GM19463 (cell line): ENCODE data around the gene NR5A1.

Experiments
- ATAC-seq: cut with Tn5 transposase; IDR thresholded peaks from one replicate; pipeline ENCODE4 v1.9.1; 2021; ENCODE audit warnings: mild to moderate bottlenecking, moderate library complexity; ENCODE audit not compliant: unreplicated experiment

Gene NR5A1

DNA sequence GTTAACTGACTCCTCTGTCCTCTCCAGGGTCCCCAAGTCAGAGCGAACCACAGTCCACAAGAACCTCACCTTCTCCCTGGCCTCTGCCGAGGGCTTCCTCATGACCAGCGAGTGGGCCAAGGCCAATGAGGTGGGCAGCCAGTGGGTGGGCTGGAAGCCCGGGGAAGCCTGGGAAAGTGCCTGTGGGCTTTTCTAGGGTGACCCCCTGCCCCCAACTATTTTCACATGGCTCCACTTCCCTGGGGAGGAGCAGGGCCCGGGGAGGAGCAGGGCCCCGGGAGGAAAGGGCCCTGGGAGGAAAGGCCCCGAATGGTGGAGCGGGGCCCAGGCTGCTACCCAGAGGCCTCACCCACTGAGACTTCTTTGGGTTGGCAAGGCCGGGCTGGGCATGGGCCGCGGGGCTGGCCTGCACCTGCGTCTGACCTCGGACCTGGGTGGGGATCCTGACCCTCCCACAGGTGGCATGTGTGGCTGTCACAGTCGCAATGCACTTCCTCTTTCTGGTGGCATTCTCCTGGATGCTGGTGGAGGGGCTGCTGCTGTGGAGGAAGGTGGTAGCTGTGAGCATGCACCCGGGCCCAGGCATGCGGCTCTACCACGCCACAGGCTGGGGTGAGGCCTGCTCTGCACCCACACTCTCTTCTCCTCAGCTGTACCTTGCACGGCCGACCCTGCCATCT is 39.0 kb downstream of the NR5A1 start:
- ATAC-seq: no peak

DNA sequence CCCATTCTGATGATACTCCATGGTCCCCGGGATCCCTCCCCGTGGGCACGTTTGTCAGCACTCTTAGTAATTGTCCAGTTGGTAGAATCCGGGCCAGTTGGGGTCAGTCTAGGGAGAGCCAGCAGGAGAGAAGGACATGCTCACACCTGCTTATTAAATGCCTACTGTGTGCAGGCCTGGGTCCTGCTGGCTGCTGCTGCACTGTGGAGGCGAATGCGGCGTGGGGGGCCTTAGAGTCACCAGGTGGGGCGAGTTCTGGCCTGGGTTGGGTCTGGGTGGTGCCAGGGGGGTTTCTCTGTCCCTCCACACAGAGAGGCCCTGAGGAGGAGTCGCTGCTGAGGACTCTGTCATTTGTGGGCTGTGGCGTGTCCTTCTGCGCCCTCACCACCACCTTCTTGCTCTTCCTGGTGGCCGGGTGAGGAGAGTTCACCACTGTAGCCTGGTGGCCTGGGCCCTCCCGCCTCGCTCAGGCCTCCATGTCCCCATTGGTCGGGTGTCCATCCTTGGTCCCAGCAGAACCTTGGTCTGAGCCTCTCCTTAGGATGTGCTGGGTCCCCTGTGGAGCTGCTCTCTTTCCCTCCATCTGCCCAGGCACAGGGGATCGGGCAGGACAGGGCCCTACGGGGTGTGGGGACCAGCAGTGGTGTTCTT is 39.7 kb downstream of the NR5A1 start:
- ATAC-seq: no peak

DNA sequence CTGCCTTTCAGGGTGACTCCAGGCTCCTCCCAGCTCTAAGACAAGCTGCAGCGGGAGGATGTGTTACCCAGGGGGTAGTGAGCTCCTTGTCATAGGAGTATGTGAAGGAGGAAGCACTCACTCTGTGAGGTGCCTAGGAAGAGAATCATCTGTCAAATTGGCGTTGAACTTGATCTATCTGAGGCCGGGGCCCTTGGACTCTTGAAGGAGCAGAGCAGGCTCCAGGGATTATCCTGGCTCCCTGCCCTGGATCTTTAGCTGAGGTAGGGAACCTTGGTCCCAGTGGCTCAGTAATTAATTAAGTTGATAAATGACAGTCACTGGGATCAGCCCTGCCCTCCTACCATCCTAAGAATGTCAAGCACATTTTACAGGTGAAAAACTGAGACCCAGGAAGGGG is 41.5 kb downstream of the NR5A1 start:
- ATAC-seq: no peak

DNA sequence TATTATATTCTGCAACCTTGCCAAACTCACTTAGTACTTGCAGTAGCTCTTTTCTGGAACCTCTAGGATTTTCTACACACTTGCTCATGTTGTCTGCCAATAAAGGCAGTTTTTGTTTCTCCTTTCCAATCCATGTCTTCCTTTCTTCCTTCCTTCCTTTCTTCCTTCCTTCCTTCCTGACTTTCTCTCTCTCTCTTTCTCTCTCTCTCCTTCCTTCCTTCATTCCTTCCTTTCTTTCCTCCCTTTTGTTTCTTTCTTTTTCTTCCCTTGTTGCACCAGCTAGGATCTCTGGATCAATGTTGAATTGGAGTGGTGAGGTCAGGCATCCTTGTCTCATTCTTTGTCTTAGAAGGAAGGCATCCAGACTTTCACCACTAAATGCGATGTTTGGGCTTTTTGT is 44.5 kb downstream of the NR5A1 start:
- no peak for ATAC-seq

DNA sequence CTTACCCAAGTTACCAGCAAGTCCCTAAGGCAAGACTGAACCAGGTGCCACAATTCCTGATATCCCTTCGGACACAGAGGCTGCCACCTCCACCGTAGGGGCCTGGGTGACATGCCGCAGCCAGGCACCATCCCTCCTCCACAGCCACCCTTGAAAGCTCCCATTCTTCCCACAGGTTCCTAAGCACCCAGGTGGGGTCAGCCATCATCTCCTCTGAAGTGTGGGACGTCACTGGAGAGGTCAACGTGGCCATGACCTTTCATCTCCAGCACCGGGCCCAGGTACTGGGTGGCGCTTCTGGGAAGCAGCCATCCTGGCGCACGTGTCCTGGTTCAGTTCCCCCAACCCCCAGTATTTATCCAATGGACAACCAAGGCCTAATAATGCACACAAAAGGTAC is 48.8 kb downstream of the NR5A1 start:
- ATAC-seq: no peak

DNA sequence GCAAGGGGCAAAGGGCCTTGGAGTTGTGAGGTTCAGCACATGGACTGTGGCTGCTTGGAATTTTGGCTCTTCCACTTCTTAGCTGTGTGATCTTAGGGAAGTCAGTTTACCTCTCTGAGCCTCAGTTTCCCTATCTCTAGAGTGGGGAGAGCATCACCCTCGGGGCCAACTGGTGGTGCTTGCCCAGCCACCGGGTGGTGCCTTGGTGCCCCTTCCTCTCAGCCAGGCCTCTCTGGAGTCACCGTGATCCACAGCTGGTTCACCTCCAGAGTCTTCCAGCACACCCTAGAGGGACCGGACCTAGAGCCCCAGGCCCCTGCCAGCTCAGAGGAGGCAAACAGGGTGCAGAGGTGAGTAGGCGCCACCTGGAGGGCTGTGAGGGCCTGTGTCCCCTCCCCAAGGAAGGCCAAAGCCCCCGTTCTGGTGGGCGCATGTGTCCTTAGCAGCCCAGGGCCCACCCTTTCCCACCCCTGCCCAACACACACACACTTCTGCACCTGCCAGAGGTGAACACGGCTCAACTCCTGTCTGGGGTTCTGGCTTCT is 49.2 kb downstream of the NR5A1 start:
- no peak for ATAC-seq

DNA sequence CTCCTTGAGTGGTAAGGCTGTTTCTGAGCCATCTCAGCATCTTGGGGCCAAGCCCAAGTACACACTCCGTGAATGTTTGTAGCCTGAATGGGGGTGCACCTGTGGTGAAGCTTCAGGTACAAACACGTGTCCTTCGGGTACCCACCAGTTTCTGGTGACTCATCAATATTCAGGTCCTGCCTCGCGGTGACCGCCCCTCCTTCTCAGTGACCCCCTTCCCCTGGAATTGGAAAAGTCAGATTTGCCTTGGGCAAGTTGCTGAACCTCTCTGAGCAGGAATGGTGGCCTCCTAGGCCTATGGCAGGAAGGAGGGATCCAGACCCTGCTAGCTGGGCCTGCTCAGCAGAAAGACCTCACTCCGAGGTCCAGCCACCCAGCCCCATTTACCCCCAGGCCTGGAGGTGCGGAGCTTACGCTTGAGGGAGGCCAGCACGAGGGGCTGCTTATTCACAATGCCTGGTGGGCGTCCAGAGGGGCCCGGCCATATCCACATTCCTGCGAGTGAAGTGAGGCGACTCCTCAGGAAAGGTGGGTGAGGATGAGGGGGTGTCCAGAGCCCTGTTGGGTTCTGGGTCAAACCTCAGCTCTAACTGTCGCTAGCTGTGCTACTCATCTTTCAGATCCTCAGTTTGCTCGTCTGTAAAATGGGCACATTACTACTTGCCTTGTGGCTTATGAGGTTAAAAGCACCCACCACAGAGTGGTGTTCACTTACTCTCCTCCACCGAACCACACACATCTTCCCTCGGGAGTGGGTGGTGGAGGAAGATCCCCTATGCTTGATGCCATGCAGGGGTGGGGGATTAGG is 49.9 kb downstream of the NR5A1 start:
- ATAC-seq: no peak

DNA sequence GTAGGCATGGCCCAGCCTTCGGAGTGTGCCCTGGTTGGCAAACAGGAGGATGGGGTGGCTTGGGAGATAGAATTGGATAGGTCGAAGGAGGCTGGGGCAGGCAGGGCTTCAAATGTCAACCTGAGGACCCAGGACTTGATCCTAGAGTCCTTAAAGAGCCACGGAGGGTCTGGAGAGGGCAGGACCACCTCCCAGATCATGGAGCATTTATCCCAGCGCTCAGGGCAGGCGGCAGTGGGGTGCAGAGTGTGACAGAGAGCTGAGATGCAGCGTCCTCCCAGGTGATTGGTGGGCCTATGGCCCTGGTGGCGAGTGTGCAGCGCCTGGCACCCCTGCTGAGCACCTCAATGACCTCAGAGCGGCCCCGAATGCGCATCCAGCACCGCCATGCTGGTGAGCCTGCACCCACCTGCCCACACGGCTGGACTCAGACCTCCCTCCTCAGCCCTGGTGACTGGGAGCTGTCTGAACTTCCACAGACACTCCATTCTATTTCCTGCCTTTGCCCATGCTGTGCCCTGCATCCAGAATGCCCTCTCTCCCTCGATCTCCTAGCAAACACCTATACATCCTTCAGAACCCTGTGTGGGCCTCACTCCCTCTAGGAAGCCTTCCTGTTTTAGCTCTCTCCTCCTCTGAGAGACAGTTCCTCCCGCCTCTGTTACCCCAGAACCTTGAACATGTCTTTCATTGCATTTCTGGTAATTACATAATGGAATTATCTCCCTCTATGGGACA is 50.7 kb downstream of the NR5A1 start:
- no peak for ATAC-seq

DNA sequence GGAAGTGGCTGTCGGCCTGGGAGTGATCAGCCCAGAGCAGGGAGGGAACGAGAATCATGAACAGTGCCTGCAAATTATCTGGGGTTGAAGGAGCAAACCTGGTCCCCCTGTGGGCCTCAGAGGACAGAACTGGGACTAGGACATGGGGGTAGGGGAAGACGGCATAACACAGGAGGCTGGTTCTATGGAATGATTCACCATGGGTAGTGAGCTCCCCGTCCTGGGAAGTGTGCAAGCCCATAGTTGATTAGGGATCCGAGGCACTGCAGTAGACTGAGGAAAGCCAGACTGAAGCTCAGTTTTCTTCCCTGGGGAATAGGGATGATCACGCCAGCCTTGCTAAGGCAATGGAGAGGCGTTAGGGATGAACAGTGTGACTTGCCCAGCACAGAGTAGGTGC is 51.4 kb downstream of the NR5A1 start:
- ATAC-seq: no peak

DNA sequence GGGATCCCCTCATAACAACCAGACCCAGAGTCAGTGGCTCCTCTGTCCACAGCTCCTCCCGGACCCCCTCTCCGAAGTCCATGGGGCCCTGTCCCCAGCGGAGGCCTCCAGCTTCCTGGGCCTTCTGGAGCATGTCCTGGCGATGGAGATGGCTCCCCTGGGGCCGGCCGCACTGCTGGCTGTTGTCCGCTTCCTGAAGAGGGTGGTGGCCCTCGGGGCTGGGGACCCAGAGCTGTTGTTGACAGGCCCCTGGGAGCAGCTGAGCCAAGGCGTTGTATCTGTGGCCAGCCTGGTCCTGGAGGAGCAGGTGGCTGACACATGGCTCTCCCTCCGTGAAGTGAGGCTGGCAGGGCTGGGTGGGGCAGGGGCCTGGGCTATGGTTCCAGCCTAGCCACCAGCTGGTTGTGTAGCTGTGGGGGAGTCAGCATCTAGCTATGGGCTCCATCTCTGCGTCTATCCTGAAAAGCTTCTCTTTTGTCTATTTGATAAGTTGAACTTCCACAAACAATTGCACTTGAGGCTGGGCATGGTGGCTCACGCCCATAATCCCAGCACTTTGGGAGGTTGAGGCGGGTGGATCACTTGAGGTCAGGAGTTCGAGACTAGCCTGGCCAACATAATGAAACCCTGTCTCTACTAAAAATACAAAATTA is 52.3 kb downstream of the NR5A1 start:
- ATAC-seq: no peak

DNA sequence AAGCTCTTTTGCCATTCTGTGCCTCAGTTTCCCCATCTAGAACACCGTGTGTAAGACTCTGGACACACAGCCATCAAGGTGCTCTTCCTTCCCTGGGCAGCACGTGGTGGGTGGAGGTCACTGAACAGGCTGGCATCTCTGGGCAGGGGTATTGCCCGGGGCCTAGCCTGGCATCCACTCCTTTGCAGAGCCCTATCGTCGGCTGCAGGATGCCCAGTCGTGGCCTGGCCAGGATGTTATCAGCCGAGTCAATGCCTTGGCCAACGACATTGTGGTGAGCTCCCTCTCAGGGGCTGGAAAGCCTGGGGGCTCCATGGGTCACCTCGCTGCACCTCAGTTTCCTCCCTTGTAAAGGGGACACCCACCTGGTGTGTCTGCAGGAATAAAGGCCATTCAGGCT is 52.9 kb downstream of the NR5A1 start:
- ATAC-seq: no peak

DNA sequence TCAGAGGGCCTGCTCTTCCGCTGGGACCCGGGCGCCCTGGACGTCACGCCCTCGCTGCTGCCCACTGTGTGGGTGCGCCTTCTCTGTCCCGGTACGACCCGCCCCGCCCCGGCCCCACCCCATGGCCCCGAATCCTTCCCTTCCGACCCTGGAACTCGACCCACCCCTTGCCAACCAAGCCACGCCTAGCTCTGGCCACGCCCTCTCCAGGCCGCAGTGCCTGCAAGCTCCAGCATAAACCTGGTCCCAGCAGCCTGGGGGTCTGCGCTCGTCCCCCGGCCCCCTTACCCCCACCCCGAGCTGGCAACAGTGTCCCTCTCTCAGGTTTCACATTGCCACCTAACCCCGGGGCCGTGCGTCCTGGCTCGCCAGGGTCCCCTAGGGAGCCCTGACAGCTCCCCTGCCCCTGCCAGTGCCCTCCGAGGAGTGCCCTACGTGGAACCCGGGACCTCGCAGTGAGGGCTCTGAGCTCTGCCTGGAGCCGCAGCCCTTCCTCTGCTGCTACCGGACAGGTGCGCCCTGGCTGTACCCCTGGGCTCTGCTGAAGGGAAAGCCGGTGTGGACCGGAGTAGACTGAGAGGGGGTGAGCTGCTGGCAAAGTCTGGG is 53.5 kb downstream of the NR5A1 start:
- no peak for ATAC-seq

DNA sequence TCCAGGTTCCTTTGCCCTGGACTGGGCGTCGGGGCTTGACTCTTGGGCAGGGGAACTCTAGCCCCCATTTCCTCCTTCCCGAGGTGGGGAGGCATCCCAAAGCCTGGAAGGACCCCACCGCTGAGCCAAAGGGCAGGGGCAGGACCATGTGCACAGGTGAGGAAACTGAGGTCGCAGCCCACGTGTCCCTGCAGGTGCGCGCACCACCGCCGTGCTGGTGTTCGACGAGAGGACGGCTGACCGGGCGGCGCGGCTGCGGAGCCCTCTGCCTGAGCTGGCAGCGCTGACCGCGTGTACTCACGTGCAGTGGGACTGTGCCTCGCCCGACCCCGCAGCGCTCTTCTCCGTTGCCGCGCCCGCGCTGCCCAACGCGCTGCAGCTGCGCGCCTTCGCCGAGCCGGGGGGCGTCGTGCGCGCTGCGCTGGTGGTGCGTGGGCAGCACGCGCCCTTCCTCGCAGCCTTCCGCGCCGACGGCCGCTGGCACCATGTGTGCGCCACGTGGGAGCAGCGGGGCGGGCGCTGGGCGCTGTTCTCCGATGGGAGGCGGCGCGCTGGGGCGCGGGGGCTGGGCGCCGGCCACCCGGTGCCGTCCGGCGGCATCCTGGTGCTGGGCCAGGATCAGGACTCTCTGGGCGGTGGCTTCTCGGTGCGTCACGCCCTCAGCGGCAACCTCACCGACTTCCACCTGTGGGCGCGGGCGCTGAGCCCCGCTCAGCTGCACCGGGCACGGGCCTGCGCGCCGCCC is 54.2 kb downstream of the NR5A1 start:
- no peak for ATAC-seq

DNA sequence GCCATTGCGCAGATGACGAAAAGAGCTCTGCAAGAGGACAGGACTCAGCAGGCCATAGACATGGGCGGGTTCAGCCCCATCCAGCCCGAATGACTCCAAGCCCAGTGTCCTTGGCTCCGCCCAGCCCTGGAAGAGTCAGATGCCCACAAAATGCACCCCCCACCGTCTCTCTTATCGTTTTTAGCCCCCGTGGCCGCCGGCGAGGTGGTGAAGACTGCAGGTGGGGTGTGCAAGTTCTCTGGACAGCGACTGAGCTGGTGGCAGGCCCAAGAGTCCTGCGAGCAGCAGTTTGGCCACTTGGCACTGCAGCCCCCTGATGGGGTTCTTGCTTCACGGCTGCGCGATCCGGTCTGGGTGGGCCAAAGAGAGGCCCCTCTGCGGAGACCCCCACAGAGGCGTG is 54.9 kb downstream of the NR5A1 start:
- ATAC-seq: no peak

DNA sequence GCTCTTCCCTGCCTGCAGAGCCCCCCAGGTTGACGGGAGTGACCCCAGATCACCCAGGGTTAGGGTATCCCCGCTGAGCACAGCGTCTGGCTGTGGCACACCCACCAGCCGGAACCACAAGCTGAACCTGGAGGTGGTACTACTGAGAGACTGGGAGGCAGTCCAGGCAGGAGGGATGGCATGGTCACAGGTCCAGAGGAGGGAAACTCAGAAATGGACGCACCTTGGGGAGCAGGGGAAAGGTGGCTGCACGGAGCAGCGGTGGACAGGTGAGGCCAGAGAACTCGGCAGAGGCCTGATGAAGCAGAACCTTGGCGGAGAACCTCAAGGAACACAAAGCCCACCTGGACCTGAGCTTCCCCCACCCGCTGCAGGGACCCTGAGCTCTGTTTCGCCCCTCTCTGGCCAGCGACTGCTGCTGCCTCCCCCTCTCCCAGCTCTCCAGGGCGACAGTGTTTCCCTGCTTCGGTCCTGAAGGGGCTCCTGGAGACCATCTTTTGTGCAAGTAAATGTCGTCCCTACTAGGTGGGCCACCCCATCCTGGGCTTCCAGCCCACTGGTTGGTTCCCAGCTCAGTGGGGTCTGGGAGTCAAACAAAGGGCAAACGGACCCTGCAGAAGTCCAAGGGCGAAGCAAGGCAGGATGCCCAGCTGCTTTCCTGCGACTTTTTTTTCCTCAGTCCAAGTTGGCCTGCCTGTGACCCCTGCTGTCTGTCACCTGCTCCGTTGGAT is 56.1 kb downstream of the NR5A1 start:
- ATAC-seq: no peak

DNA sequence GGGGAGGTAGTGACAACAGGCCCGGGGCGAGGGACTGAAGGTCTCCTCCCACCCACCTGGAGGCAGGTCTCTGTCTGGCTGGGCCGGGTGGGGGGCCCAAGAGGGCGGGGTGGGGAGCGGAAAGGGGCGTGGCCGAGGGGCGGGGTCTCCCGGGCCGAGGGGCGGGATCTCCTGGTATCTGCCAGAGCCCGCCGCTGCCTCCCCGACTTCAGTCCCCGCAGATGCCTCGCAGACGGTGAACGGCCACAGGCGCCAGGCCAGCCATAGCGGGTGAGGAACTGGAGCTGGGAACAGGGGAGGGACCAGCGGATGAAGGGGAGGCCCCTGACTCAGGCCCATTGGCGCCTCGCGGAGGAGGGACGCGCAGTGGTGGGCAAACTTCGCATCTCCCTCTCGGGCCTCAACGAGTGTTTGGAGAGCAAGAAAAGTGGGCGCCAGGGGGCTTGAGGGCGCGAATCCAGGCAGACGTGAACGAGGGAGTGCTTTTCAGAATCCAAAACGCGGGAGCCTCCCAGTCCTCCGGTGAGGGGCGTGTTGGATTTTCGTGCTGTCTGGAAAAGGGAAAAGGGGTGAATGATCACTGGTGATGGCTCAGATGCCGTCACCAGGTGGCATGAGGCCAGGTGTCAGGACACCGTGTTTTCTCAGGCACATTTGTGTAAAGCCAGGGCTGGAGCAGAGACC is 56.8 kb downstream of the NR5A1 start, which contains the start of gene ADGRD2:
Gene ADGRD2, plus strand, starts transcription at position 211 of the 684 bp plus-strand sequence. CDS start 1,216 bp downstream, outside the sequence.
- no peak for ATAC-seq

DNA sequence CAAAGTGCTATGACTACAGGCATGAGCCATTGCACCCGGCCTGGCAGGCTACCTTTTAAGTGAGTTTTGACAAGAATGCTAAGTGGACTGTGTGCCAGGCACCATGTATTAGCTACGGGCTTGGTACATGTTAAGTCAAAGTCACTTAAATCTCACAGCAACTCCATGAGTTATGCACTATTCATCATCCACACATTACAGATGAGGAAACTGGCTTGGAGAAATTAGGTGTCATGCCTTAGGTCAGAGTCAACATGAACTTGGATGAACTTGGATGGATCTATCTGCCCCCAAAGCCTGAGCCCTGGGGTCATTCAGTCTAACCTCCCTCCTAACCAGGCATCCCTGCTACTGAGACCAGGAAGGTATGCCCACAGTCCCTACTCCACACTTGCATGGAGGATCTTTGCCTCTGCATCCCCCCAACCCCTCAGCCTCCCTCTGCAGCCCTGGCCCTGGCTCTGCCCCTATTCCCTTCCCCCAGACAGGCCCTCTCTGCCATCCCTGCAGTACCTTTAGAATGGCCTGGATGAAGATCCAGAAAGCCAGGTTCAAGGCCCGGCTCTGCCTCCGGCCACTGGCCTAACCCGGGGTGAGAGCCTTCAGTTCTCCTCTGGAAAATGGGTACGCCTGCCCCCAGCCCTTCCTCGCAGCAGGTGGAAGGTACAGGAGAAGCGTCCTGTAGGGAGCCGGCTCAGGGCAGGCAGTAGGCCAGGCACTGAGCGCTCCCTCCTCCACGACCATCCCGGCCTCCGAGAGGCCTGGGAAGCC is 57.6 kb downstream of the NR5A1 start:
- ATAC-seq: no peak
